T follicular helper cell (primary cell): ENCODE measurements around the gene CSNK1D.

ENCODE experiments used
- DNase-seq: peaks from one replicate; pipeline ENCODE4 v3.0.0-alpha.2; 2020; ENCODE audit warnings: low read depth

The CSNK1D gene

GRCh38 chr17:82295472-82295814 lies 21.9 kb upstream of the CSNK1D start:
- DNase-seq: no peak

GRCh38 chr17:82294064-82294773 lies 20.7 kb upstream of the CSNK1D start:
- DNase-seq: no peak

GRCh38 chr17:82292251-82293154 lies 19.0 kb upstream of the CSNK1D start:
- DNase-seq: peak; percentile 86

- no peak for DNase-seq
Observed at GRCh38 chr17:82291582-82292250, 18.2 kb upstream of the CSNK1D start.

- no peak for DNase-seq
Observed at GRCh38 chr17:82287868-82288801, 14.6 kb upstream of the CSNK1D start.

GRCh38 chr17:82287013-82287867 lies 13.7 kb upstream of the CSNK1D start:
- DNase-seq: no peak

GRCh38 chr17:82285141-82285540 lies 11.6 kb upstream of the CSNK1D start:
- no peak for DNase-seq

GRCh38 chr17:82283208-82283749 lies 9.8 kb upstream of the CSNK1D start:
- DNase-seq: no peak

- no peak for DNase-seq
Observed at GRCh38 chr17:82282239-82283207, 9.0 kb upstream of the CSNK1D start.

- DNase-seq: no peak
Observed at GRCh38 chr17:82281502-82282238, 8.2 kb upstream of the CSNK1D start.

GRCh38 chr17:82281076-82281475 lies 7.6 kb upstream of the CSNK1D start:
- DNase-seq: no peak

GRCh38 chr17:82280537-82280936 lies 7.0 kb upstream of the CSNK1D start:
- no peak for DNase-seq

GRCh38 chr17:82278786-82279391 lies 5.4 kb upstream of the CSNK1D start:
- no peak for DNase-seq

- no peak for DNase-seq
Observed at GRCh38 chr17:82278308-82278707, 4.8 kb upstream of the CSNK1D start.

GRCh38 chr17:82277851-82278250 lies 4.4 kb upstream of the CSNK1D start:
- DNase-seq: no peak

GRCh38 chr17:82276938-82277337 lies 3.4 kb upstream of the CSNK1D start:
- no peak for DNase-seq

- no peak for DNase-seq
Observed at GRCh38 chr17:82275326-82275725, 1.8 kb upstream of the CSNK1D start.
